Midbrain (tissue), 1 donor: Measurements from ENCODE around the gene RAB5B.

Experiments
- DNase-seq: peaks from one replicate; lab custom pipeline; 2025; lab: John Stamatoyannopoulos, UW

Gene RAB5B

GRCh38 chr12:55973599-55974307, at the start of gene RAB5B:
TSS of gene RAB5B (plus strand) at chr12:55974078. CDS start at chr12:55986961, 12,883 bp downstream.
- peak; percentile 100 for DNase-seq

GRCh38 chr12:55925371-55925770, 48.5 kb upstream of the RAB5B start:
- no peak for DNase-seq

- DNase-seq: peak; percentile 44
Measured at GRCh38 chr12:55925870-55926737, 47.8 kb upstream of the RAB5B start.

GRCh38 chr12:55926738-55927587, 46.9 kb upstream of the RAB5B start:
- peak; percentile 93 for DNase-seq

GRCh38 chr12:55927588-55928502, 46.0 kb upstream of the RAB5B start, which contains the start of gene PYM1:
TSS of gene PYM1 (minus strand) at chr12:55927894. CDS start at chr12:55927761, 133 bp downstream.
- DNase-seq: peak; percentile 58

GRCh38 chr12:55929306-55929791, 44.5 kb upstream of the RAB5B start:
- DNase-seq: no peak

GRCh38 chr12:55930771-55931316, 43.0 kb upstream of the RAB5B start, which contains the start of gene DGKA:
TSS of gene DGKA (plus strand) at chr12:55931162. CDS start at chr12:55936504, 5,342 bp downstream.
- DNase-seq: peak; percentile 24

GRCh38 chr12:55931317-55931779, 42.5 kb upstream of the RAB5B start:
- no peak for DNase-seq

- DNase-seq: peak; percentile 38
Measured at GRCh38 chr12:55931780-55932550, 41.9 kb upstream of the RAB5B start.

- DNase-seq: no peak
Measured at GRCh38 chr12:55932551-55932910, 41.3 kb upstream of the RAB5B start.

GRCh38 chr12:55933169-55933798, 40.6 kb upstream of the RAB5B start:
- DNase-seq: no peak

- DNase-seq: no peak
Measured at GRCh38 chr12:55933799-55934742, 39.8 kb upstream of the RAB5B start.

- DNase-seq: no peak
Measured at GRCh38 chr12:55934773-55935172, 39.1 kb upstream of the RAB5B start.

- no peak for DNase-seq
Measured at GRCh38 chr12:55935738-55936151, 38.1 kb upstream of the RAB5B start.

- no peak for DNase-seq
Measured at GRCh38 chr12:55937981-55938380, 35.9 kb upstream of the RAB5B start.

- no peak for DNase-seq
Measured at GRCh38 chr12:55938826-55939501, 34.9 kb upstream of the RAB5B start.

- peak; percentile 88 for DNase-seq
Measured at GRCh38 chr12:55940065-55940732, 33.7 kb upstream of the RAB5B start.
